IMR-90 (cell line): ENCODE data around the gene COL8A1. TPM values are rescaled to one million over a fixed set of nuclear protein-coding genes. Genes with fewer than 3 reads are reported as not detected.

Experiments used
- polyA plus RNA-seq, 3 experiments: library from polyadenylated mRNA; depleted of rRNA; stranded (reverse); fragments of >200 nt; gene quantifications; 2 replicates each; pipeline ENCODE4 v1.2.3, GENCODE V29; 2012; ENCODE audit warnings: low replicate concordance in 1 of 3
- total RNA-seq: library from RNA; depleted of rRNA; stranded (reverse); fragments of >200 nt; gene quantifications from 2 replicates; pipeline ENCODE4 v1.2.3, GENCODE V29; 2012; rRNA removed

The COL8A1 gene
- total and polyA plus RNA-seq, 2 of the 4 experiments (the other 2 are of a cell fraction), result 119 to 151 TPM

Other genes with a start within 250 kb of the COL8A1 start
- gene CMSS1, start 179.3 kb downstream of the COL8A1 start, total RNA-seq, result 13.6 and 18.1 TPM in 2 replicates
- gene CMSS1, start 179.3 kb downstream of the COL8A1 start, polyA plus RNA-seq (2012; rRNA removed), result 10.0 and 12.5 TPM in 2 replicates